A549 (cell line): ENCODE measurements around the gene MYO7A.

Experiments
- CHD2 ChIP-seq: fragments of 150-350 bp; IDR thresholded peaks from 2 replicates; pipeline ENCODE4 v1.6.1; 2014; ENCODE audit warnings: low read length; ENCODE audit not compliant: partially characterized antibody
- CTCF ChIP-seq: fragments of >200 bp; sonication (Bioruptor Twin); formaldehyde crosslinking; IDR thresholded peaks from 3 replicates; pipeline ENCODE4 v1.5.1; 2016
- MAX ChIP-seq: IDR thresholded peaks from 2 replicates; pipeline ENCODE4 v1.6.1; 2012
- RAD21 ChIP-seq, 2 experiments: fragments of >200 bp in 1 of 2; sonication (Bioruptor Twin) in 1 of 2; formaldehyde crosslinking in 1 of 2; IDR thresholded peaks in 1 of 2; conservative IDR thresholded peaks in 1 of 2; 2 replicates in 1 of 2; 3 replicates in 1 of 2; pipeline ENCODE4 v1.6.1; 2012 to 2018; ENCODE audit warnings: inconsistent platforms in 1 of 2
- RFX5 ChIP-seq: fragments of 450-650 bp; IDR thresholded peaks from 2 replicates; pipeline ENCODE4 v1.7.1; 2014; ENCODE audit warnings: antibody characterized with exemption, mild to moderate bottlenecking, moderate library complexity
- SREBF2 ChIP-seq: fragments of 450-650 bp; IDR thresholded peaks from 2 replicates; pipeline ENCODE4 v1.6.1; 2014; ENCODE audit warnings: mild to moderate bottlenecking, moderate library complexity
- TP53 ChIP-seq: fragments of 250-450 bp; sonication (Bioruptor Pico); IDR thresholded peaks from 2 replicates; pipeline ENCODE4 v1.5.0; 2021; ENCODE audit warnings: mild to moderate bottlenecking, moderate library complexity
- ZC3H11A ChIP-seq: fragments of 450-650 bp; IDR thresholded peaks from 2 replicates; pipeline ENCODE4 v1.6.1; 2014; ENCODE audit warnings: antibody characterized with exemption, mild to moderate bottlenecking

- TF ChIP-seq RFX5 (no peak), TP53 (CRISPR knock-in tag) (no peak), MAX (no peak), SREBF2 (no peak), CTCF (no peak), ZC3H11A (no peak), CHD2 (no peak), RAD21 (conservative IDR thresholded peaks at IDR 0.05 in 1 of 2, IDR thresholded peaks at IDR 0.05 in 1 of 2) (no peak)
Measured at GRCh38 chr11:77190331-77191075, 62.5 kb downstream of the MYO7A start.
